ENCODE measurements around the gene LTB4R2. TPM values are rescaled to one million over a fixed set of nuclear protein-coding genes. Genes with fewer than 3 reads are reported as not detected.

LTB4R2 gene
- total RNA-seq, 1 experiment from 2014 or later, result 8.6 TPM

Small RNA genes lying within 50 kb of the gene (small RNA-seq; reads per million reads assigned to genes)
- gene RF00026, result 0 reads per million in 2 experiments

Other genes starting within 250 kb of the LTB4R2 start
- gene CPNE6, start 238.6 kb upstream of the LTB4R2 start, total RNA-seq (2014; rRNA removed; shearing (Covaris generic)), result not detected in 2 replicates
- 35.8 and 40.8 TPM in 2 replicates for gene PCK2, start 215.8 kb upstream of the LTB4R2 start, total RNA-seq (2014; rRNA removed; shearing (Covaris generic))
- gene DCAF11, start 195.4 kb upstream of the LTB4R2 start, total RNA-seq (2014; rRNA removed; shearing (Covaris generic)), result 49.6 and 54.1 TPM in 2 replicates
- 1.4 and 1.6 TPM in 2 replicates for gene NRL, start 195.2 kb upstream of the LTB4R2 start, total RNA-seq (2014; rRNA removed; shearing (Covaris generic))
- gene FITM1, start 179.5 kb upstream of the LTB4R2 start, total RNA-seq (2014; rRNA removed; shearing (Covaris generic)), result 0.45 and 0.84 TPM in 2 replicates
- gene PSME1, start 173.9 kb upstream of the LTB4R2 start, total RNA-seq (2014; rRNA removed; shearing (Covaris generic)), result 160 and 177 TPM in 2 replicates
- gene EMC9, start 168.5 kb upstream of the LTB4R2 start, total RNA-seq (2014; rRNA removed; shearing (Covaris generic)), result 29.6 and 33.5 TPM in 2 replicates
- gene PSME2, start 163.5 kb upstream of the LTB4R2 start, total RNA-seq (2014; rRNA removed; shearing (Covaris generic)), result 204 and 205 TPM in 2 replicates
- 32.0 and 35.1 TPM in 2 replicates for gene RNF31, start 162.6 kb upstream of the LTB4R2 start, total RNA-seq (2014; rRNA removed; shearing (Covaris generic))
- gene IRF9, start 148.9 kb upstream of the LTB4R2 start, total RNA-seq (2014; rRNA removed; shearing (Covaris generic)), result 14.9 and 16.8 TPM in 2 replicates
- gene REC8, start 138.1 kb upstream of the LTB4R2 start, total RNA-seq (2014; rRNA removed; shearing (Covaris generic)), result 1.4 and 4.6 TPM in 2 replicates
- gene IPO4, start 121.3 kb upstream of the LTB4R2 start, total RNA-seq (2014; rRNA removed; shearing (Covaris generic)), result 38.9 and 48.8 TPM in 2 replicates
- 61.4 and 63.5 TPM in 2 replicates for gene TM9SF1, start 114.7 kb upstream of the LTB4R2 start, total RNA-seq (2014; rRNA removed; shearing (Covaris generic))
- 0.20 TPM in 1 of 2 replicates, not detected in the other for gene TSSK4, start 104.4 kb upstream of the LTB4R2 start, total RNA-seq (2014; rRNA removed; shearing (Covaris generic))
- 51.2 and 82.4 TPM in 2 replicates for gene CHMP4A, start 96.7 kb upstream of the LTB4R2 start, total RNA-seq (2014; rRNA removed; shearing (Covaris generic))
- gene MDP1, start 94.1 kb upstream of the LTB4R2 start, total RNA-seq (2014; rRNA removed; shearing (Covaris generic)), result 15.0 and 20.2 TPM in 2 replicates
- gene NEDD8, start 77.8 kb upstream of the LTB4R2 start, total RNA-seq (2014; rRNA removed; shearing (Covaris generic)), result 207 and 223 TPM in 2 replicates
- gene GMPR2, start 77.2 kb upstream of the LTB4R2 start, total RNA-seq (2014; rRNA removed; shearing (Covaris generic)), result 88.7 and 89.5 TPM in 2 replicates
- 46.9 and 48.7 TPM in 2 replicates for gene TINF2, start 67.5 kb upstream of the LTB4R2 start, total RNA-seq (2014; rRNA removed; shearing (Covaris generic))
- gene TGM1, start 47.0 kb upstream of the LTB4R2 start, total RNA-seq (2014; rRNA removed; shearing (Covaris generic)), result 5.2 TPM in 2 replicates
- gene RABGGTA, start 38.5 kb upstream of the LTB4R2 start, total RNA-seq (2014; rRNA removed; shearing (Covaris generic)), result 32.2 and 34.2 TPM in 2 replicates
- 8.5 and 9.6 TPM in 2 replicates for gene DHRS1, start 10.4 kb upstream of the LTB4R2 start, total RNA-seq (2014; rRNA removed; shearing (Covaris generic))
- gene NOP9, start 10.3 kb upstream of the LTB4R2 start, total RNA-seq (2014; rRNA removed; shearing (Covaris generic)), result 16.2 and 16.6 TPM in 2 replicates
- not detected in 2 replicates for gene CIDEB, start 2.2 kb upstream of the LTB4R2 start, total RNA-seq (2014; rRNA removed; shearing (Covaris generic))
- 11.1 and 13.4 TPM in 2 replicates for gene LTB4R, start 1.4 kb downstream of the LTB4R2 start, total RNA-seq (2014; rRNA removed; shearing (Covaris generic))
- 0.40 TPM in 1 of 2 replicates, not detected in the other for gene ADCY4, start 24.9 kb downstream of the LTB4R2 start, total RNA-seq (2014; rRNA removed; shearing (Covaris generic))
- gene RIPK3, start 29.9 kb downstream of the LTB4R2 start, total RNA-seq (2014; rRNA removed; shearing (Covaris generic)), result not detected in 2 replicates
- gene NFATC4, start 58.0 kb downstream of the LTB4R2 start, total RNA-seq (2014; rRNA removed; shearing (Covaris generic)), result 17.7 and 23.6 TPM in 2 replicates
- gene NYNRIN, start 88.9 kb downstream of the LTB4R2 start, total RNA-seq (2014; rRNA removed; shearing (Covaris generic)), result 0.12 and 0.17 TPM in 2 replicates
- gene CBLN3, start 119.5 kb downstream of the LTB4R2 start, total RNA-seq (2014; rRNA removed; shearing (Covaris generic)), result 1.1 and 1.2 TPM in 2 replicates
- 51.1 and 58.3 TPM in 2 replicates for gene KHNYN, start 119.8 kb downstream of the LTB4R2 start, total RNA-seq (2014; rRNA removed; shearing (Covaris generic))
- 22.6 and 24.7 TPM in 2 replicates for gene SDR39U1, start 132.6 kb downstream of the LTB4R2 start, total RNA-seq (2014; rRNA removed; shearing (Covaris generic))
- gene CMA1, start 198.1 kb downstream of the LTB4R2 start, total RNA-seq (2014; rRNA removed; shearing (Covaris generic)), result not detected in 2 replicates